GOT3 (cell line): Measurements from ENCODE around the gene DUOXA2.

Source experiments
- DNase-seq: peaks from one replicate; lab custom pipeline; 2025; ENCODE audit warnings: mixed read lengths; lab: John Stamatoyannopoulos, UW

DUOXA2 gene

DNA sequence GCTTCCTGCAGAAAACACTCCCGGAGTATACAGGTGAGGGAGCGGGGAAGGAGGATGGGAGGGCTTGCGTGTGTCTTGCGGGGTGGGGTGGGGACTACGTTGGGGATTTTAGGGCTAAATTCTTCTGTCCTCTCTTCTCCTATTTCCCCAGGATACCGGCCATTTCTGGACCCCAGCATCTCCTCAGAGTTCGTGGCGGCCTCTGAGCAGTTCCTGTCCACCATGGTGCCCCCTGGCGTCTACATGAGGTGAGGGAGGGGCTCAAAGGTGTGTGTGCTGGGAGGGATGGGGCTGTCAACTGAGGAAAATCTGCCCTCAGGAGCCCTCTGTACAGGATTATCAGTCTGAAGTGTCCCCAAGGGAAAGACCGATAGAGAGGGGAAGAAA, 22.2 kb downstream of the DUOXA2 start:
- no peak for DNase-seq

DNA sequence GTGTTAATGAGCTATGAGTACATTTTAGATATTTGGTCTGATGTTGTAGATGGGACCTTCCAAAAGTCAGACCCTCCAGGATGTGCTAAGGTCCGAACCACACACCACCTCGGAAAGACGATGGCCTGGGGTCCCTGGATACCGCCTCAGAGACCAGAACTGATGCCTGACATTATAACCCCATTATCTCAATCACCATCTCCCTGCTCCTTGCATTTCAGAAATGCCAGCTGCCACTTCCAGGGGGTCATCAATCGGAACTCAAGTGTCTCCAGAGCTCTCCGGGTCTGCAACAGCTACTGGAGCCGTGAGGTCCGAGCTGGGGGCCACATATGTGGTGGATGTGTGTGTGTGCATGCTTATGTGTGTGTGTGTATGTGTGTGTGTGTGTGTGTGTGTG, 23.6 kb downstream of the DUOXA2 start:
- DNase-seq, result no peak

DNA sequence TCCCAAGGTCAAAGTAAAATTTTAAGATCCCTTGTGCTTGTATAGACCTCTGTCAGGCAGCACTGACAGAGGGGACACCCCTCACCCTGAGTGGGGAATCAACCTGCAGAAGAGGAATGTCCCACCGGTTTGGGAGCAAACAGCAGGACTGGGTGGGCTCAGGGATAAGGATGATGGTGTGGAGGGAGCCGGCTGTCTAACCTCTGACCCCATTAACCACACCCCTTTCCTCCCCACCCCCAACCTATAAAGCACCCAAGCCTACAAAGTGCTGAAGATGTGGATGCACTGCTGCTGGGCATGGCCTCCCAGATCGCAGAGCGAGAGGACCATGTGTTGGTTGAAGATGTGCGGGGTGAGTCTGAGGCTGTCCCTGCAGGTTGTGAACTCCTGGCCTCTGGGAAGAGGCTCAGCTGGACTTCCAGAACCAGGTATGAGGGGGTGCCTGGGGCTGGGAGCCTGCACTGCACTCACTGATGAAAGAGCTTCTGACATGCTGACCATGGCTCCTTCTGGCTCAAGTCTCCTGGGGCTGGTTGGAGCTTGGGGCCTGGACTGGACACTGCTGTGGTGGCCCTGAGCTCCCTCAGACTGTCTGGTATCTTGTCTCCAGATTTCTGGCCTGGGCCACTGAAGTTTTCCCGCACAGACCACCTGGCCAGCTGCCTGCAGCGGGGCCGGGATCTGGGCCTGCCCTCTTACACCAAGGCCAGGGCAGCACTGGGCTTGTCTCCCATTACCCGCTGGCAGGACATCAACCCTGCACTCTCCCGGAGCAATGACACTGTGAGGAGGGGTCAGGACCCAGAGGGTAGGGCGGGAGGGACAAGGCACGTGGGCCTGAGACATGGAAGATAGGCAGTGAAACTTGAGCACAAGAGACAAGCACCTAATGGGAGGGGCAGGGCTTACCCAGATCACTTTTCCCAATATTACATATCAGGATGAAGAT, 25.0 kb downstream of the DUOXA2 start:
- no peak for DNase-seq

DNA sequence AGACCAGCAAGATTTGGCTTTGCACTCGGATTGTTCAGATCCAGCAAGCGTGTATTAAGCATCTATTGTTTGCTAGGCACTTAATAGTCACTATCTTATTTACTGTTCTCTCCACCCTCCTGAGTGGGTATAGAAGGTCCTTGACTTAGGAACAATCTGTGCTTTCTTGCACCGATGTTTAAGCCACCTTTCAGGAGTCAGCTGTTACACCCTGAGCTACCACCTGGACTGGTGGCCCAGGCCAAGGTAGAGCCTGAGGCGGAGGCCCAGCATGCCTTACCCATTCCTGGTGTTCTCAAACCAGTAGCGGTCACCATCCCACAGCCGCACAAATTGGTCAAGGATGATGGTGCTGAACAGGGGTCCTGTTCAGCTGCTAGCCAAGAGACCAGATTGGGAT, 25.6 kb downstream of the DUOXA2 start:
- no peak for DNase-seq

DNA sequence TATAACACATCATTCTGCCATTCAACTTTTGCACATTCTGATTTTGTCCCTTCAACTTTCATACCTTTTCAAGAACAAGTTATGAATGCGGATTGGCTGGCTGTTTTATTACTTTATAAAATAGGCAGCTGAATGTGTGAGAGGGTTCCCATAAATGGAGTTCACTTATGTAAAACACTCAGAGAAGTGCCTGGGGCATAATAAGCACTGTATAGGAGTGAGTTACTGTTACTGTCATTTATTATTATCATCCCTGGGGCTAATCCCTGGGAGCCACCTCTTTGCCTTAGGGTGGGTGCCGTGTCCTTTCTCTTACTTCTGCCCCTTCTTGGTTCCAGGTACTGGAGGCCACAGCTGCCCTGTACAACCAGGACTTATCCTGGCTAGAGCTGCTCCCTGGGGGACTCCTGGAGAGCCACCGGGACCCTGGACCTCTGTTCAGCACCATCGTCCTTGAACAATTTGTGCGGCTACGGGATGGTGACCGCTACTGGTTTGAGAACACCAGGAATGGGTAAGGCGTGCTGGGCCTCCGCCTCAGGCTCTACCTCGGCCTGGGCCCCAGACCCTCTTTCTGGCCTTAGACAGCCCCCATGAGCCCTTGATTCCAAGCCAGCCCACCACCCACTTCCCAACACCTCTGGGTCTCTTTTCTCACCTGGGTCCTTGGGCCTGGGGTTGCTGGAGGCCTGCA, 26.6 kb downstream of the DUOXA2 start:
- no peak for DNase-seq

DNA sequence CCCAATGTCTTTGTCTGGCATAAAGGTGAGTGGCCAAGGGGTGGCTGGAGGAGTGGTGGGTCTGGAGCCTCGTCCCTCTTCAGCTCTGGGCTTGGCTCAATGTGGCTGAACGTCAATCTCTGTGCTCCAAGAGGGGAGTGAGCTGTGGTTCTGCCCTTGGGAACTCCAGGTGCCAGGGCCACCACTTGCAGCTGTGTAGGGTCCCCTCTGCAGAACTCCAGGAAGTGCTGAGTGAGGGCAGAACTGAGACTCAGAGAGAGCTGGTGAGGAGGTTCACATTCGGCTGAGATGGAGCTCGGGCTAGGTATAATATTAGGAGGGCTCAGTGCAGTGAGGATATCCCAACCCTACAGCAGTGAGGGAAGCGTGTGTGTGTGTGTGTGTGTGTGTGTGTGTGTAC, 27.3 kb downstream of the DUOXA2 start:
- no peak for DNase-seq

DNA sequence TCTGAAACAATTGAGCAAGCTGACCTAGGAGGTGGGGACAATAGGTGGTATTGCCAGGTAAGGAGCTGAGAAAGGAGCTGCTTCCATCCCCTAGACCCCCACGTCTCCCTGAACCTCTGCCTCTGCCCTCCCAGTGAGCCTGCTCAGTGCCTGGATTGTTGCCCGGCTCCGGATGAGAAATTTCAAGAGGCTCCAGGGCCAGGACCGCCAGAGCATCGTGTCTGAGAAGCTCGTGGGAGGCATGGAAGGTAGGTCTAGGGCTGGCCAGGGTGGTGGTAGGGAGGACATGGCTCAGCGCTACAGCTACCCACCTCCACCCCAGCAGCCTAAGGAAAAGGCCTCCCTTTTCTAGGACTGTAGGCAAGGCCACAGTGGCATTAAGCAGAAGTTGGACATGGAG, 28.9 kb downstream of the DUOXA2 start:
- DNase-seq, result no peak

DNA sequence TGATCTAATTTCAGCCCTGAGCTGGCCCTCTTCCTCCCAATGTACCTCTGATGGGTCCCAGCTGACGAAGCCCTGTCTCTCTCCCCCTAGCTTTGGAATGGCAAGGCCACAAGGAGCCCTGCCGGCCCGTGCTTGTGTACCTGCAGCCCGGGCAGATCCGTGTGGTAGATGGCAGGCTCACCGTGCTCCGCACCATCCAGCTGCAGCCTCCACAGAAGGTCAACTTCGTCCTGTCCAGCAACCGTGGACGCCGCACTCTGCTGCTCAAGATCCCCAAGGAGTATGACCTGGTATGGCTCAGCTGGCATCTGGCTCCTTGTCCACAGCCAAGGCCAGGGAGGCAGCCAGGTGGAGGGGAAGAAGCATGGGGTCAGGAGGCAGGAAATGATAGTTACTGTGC, 29.8 kb downstream of the DUOXA2 start:
- no peak for DNase-seq

DNA sequence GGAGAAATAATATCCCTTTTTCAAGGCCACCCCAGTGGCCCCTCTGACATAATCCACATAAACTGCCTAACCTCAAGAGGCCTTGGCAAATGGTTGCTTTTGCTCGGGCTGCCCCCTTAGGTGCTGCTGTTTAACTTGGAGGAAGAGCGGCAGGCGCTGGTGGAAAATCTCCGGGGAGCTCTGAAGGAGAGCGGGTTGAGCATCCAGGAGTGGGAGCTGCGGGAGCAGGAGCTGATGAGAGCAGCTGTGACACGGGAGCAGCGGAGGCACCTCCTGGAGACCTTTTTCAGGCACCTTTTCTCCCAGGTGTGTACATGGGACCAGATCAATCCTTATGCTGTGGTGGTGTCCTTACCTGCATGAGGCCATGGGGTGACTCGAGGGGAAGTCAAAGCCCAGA, 30.6 kb downstream of the DUOXA2 start:
- no peak for DNase-seq

DNA sequence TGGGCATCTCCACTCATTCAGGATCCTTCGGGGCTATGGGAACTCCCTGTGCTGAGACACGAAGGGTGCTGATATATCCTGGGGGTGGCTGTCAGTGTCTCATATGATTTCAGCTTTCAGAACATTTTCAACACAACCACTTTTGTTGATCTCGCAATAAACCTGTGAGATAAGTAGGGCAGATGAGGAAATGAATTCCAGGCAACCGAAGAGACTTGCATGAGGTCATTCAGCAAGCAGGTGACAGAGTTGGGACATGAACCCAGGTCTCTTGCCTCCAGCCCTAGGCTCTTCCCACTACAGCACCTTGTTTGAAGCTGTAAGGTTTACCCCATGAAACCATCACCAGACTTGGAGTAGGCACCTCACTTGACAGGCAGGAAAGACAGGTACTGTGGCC, 32.3 kb downstream of the DUOXA2 start:
- DNase-seq, result no peak

DNA sequence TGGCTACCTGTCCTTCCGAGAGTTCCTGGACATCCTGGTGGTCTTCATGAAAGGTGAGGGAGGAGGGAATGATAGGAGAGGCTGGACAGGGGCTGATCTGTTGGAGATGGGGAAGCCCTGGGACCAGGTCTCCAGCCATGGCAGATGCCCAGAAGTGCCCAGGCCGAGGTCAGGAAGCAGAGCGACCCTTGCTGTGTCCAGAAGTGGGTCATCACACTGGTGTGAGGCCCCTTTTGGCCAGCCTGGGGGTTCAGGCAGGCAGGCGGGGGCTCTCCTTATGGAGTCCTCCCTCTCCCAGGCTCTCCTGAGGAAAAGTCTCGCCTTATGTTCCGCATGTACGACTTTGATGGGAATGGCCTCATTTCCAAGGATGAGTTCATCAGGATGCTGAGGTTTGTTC, 33.5 kb downstream of the DUOXA2 start:
- DNase-seq, result no peak

DNA sequence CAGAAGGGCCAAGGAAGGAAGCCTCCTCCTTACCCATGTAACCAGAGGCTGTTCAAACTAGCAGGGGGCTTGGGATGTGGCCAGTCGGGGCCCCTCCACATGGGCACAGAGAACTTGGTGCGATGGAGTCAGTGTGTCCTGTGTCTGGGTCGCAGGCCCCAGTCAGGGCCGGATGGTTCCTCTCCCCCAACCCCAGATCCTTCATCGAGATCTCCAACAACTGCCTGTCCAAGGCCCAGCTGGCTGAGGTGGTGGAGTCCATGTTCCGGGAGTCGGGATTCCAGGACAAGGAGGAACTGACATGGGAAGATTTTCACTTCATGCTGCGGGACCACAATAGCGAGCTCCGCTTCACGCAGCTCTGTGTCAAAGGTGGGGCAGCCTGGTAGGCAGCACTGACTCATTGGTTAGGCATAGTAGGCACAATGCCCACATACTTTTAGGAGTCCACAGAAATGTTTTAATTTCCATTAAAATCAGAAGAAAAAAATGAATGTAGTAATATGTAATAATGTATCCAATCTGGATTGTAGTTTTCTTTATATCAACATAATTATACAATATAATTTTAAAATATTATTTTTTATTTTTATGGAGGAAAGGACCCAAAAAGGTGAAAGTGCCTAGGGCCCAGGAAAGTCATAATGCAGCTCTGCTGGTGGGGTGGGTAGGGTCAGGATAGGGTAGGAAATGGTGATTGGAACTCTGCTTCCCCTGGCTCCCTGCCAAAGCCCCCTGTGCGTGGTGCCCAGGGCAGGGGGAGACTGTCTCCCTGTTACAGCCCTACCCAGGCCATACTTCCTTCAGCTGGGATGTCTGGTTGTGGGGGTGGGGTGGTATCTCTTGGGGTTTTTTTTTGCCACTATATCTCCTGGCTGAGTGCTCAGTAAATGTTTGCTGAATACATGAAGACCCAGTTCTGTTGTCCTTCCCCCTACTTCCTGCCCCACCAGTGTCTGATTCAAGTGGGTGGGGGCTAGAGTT, 34.2 kb downstream of the DUOXA2 start:
- DNase-seq, result no peak

DNA sequence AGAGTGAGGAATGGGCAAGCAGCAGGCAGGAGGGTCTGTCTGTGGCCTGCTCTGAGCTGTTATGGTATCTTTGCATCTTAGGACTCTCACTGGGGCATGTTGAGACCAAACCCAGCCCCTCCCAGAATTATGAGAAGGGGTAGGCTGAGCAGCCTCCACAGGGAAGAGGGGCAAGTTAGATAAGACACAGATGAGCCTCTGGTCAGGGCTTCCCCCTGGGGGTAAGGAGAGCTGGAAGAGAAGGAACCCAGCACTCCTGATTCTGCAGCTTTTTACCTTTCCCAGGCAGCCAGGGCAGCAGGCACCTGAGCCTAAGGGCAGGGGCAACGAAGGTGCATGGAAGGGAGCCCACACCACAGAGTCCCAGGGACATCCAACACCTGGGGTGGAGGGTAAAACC, 34.9 kb downstream of the DUOXA2 start:
- no peak for DNase-seq

DNA sequence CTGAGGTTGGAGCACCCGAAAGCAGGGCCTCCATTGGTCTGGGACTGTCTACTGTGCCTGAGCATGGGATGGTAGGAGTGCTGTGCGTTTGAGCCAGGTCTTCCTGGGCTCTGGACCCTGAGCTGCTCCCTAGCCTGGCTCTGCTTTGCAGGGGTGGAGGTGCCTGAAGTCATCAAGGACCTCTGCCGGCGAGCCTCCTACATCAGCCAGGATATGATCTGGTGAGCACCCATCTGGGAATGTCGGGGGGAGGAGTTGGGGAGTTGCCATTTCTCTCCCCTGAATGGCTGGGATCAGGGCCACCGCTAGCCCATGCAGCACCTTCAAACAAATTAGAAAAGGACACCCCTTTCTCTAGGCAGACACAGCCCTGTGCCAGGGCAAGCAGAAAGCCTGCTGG, 36.4 kb downstream of the DUOXA2 start:
- DNase-seq, result no peak

DNA sequence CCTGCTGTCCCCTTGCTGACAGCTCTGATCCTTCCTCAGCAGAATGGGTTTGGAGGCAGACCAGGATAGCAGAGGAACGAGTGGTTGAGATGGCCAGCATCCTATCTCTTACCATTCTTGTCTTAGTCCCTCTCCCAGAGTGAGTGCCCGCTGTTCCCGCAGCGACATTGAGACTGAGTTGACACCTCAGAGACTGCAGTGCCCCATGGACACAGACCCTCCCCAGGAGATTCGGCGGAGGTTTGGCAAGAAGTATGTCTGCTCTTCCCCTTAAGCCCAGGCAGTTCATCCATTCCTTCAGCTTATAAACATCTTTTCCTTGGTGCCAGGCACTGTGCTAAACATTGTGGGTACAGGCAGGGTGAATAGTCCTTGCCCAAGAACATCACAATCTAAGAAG, 36.9 kb downstream of the DUOXA2 start:
- no peak for DNase-seq

DNA sequence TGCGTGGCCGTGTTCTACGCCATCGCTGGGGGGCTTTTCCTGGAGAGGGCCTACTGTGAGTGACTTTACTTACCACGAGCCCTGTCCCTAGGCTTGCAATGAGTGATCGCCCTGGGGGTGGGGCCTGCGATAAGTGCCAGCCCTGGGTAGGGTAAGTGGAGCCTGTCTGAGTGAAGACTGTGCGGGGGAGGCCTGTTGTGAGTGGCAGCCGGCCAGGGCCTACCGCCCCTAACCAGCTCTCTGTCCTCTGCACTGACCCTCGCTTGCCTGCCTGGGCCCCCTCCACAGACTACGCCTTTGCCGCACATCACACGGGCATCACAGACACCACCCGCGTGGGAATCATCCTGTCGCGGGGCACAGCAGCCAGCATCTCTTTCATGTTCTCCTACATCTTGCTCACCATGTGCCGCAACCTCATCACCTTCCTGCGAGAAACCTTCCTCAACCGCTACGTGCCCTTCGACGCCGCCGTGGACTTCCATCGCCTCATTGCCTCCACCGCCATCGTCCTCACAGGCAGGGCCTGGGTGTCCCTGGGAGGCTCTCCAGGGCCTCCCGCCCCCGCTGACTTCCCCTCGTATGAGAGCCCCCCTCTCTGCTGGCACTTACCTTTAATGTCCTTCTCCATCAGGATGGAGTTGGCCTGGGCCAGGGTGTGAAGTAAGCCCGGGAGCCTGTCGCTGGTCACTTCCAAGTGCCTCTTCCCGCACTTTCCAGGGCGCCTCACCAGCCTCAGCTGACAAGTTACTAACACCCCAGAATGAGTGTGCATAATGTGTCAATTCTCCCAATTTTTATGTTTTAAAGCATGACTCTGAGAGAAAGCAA, 38.1 kb downstream of the DUOXA2 start:
- no peak for DNase-seq

DNA sequence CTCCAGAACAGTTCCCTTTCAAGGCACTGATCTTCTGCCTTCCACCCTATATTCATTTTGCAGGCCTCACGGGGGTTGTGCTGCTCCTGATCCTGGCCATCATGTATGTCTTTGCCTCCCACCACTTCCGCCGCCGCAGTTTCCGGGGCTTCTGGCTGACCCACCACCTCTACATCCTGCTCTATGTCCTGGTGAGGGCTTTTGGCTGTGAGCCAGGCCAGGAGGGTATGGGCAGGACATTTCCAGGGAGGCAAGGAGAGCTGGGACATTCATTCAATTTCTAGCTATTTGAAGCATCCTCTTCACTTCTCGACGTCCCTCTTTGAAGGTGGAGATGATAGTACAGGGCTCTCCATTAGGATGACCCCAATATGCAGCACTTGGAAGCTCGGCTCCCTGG, 41.6 kb downstream of the DUOXA2 start:
- no peak for DNase-seq

DNA sequence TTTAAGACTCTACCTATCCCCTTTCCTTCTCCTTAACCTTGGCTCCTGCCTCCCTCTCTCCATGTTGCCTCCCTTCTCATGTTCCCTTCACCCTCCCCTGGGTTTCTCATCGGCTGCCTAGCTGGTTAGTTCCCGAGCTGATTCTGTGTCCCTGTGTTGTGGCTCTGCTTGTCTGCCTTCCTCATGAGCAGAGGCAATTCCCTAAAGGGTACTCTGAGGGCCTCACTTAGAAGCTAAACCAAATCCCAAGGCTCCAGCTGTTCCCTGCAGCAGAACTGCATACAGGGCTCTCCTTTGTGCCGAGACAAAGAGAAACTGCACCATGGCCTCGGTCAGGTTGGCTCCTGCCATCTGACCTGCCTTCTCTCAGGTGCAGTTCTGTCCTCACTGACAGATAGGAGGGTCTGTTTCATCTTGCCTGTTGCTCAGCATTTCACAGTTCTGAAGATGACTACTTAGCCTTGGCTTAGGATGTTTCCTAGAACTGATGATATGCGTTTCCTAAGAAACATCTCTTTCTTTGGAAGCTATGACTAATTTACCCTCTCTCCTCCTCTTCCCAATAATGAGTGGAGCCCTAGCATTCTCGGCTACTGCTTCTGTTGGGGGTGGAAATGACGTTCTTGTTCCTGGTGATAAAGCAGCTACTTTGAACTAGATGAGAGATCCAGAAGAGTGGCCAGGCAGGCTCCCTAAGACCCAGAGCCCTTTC, 42.8 kb downstream of the DUOXA2 start:
- DNase-seq, result no peak

DNA sequence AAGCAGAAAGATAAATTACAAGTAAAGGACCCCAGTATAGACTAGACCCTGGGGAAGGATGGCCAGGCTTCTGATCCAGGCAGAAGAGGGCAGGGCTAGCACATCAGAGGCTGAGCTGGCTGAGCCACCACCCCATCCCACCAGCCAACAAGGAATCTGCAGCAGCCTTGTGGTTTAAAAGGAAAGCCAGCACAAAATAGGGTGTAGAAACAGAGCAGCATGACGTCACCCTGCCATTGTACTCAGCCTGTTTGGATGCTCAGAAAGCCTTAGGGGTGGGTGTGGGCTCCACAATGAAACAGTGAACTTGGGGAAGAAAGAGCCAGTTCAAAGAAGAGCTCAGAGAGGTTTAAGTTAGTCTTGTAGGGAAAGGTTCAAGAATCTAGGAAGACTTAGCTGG, 43.8 kb downstream of the DUOXA2 start:
- DNase-seq, result peak; percentile 22

DNA sequence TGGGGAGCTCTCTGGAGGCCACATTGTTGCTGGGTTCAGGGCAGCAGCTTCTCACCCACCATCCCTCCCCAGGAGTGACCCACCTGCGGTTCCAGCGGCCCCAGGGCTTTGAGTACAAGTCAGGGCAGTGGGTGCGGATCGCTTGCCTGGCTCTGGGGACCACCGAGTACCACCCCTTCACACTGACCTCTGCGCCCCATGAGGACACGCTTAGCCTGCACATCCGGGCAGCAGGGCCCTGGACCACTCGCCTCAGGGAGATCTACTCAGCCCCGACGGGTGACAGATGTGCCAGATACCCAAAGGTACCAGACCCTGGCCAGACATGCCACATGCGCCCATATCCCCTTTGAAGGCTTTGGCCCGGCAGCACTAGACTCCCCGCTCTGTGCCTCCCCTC, 47.5 kb downstream of the DUOXA2 start:
- DNase-seq, result no peak
